Large intestine (tissue), 3 donors: ENCODE measurements around the gene PODN. TPM values are rescaled to one million over a fixed set of nuclear protein-coding genes. Genes with fewer than 3 reads are reported as not detected.
A peak's percentile ranks its signal among the peaks of the same experiment; 100 is the strongest.

Experiments
- DNase-seq, 2 donors: peaks; one replicate each; pipeline versions ENCODE4 v3.0.0 to v3.0.0-alpha.2; 2013
- H3K27ac ChIP-seq: one replicate; pipeline ENCODE4 v1.5.1; 2013; ENCODE audit warnings: low read length
- H3K27me3 ChIP-seq: 2 replicates; pipeline ENCODE4 v1.6.1; 2013; ENCODE audit warnings: low read length; ENCODE audit not compliant: control insufficient read depth, insufficient read depth
- H3K36me3 ChIP-seq: 2 replicates; pipeline ENCODE4 v1.6.1; 2013; ENCODE audit warnings: low read length; ENCODE audit not compliant: control insufficient read depth, insufficient read depth
- H3K4me1 ChIP-seq: one replicate; pipeline ENCODE4 v1.6.1; 2013; ENCODE audit warnings: low read length; ENCODE audit not compliant: control insufficient read depth, insufficient read depth
- H3K4me3 ChIP-seq: one replicate; pipeline ENCODE4 v1.5.1; 2013; ENCODE audit warnings: low read length
- H3K9me3 ChIP-seq: one replicate; pipeline ENCODE4 v1.6.1; 2013; ENCODE audit warnings: mild to moderate bottlenecking, low read depth, low read length, moderate library complexity; ENCODE audit not compliant: control insufficient read depth
- WGBS: methylation state at CpG from one replicate; pipeline ENCODE4 v1.1.5; 2013; ENCODE audit warnings: low lambda C conversion rate; ENCODE audit not compliant: insufficient coverage; 5-methylcytosine and 5-hydroxymethylcytosine counted together
- polyA plus RNA-seq: library from polyadenylated mRNA; unstranded; fragments of 120-200 nt; gene quantifications from one replicate; pipeline ENCODE4 v1.2.1, GENCODE V29; 2013

The PODN gene
- polyA plus RNA-seq, 1 donor = 7.6 TPM

DNA sequence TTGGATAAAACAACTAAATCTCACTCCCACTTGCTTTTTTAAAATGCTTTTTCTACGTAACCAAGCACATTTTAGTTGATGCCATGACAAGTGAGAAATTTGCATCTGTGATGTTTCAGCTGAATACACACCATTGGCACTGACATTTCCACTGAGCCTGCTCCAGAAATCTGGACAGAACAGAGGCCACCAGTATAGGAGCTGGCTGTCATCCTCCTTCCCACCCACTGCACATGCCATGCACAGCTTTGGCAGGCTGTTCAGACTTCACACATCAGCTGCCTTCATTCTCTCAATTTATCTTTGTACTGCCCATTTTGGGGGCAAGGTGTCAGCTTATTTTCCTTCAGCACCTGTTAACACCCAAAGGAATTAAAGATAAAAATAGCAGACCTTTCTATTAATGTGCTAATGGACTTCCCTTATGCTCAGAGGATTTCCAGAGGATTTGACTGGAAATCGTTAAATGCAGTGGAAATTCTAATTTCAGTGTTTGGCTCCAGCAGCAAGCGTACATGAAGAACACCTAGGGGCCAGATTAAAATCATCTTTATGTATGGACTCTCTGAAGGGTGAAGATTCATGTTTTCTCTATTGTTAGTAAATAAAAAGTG lies 12.9 kb upstream of the PODN start:
- H3K27ac ChIP-seq = no peak overlapping the region
- H3K4me3 ChIP-seq = no peak overlapping the region
- no peaks in the 10 kb centered on the region for H3K9me3 ChIP-seq
- DNase-seq = no peak
- H3K36me3 ChIP-seq = peaks cover 35% of the 10 kb centered on the region
- no peaks in the 10 kb centered on the region for H3K27me3 ChIP-seq
- WGBS = no CpG with 5 or more reads among the region's 3 CpGs
- H3K4me1 ChIP-seq = no peaks in the 10 kb centered on the region

DNA sequence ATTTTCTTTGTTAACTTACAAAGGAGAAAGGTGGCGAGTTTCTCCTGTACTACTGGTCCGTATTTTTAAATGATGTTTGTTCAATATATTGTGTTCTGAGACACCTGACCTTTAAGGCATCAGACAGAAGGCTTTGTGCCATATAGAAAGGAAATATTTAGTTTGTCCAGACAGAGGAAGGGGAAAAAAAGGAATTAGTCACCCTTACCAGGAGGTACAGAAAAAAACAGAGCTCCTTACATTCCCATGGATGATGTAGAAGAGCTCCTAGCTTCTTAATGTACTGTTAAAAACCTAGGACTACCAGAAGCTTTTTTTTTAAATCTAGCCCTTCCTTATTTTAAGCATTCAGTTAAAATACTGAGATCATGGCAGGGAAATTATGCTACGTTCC lies 12.4 kb upstream of the PODN start:
- H3K9me3 ChIP-seq = no peaks in the 10 kb centered on the region
- no peaks in the 10 kb centered on the region for H3K4me1 ChIP-seq
- H3K36me3 ChIP-seq = peaks cover 39% of the 10 kb centered on the region
- no peak for DNase-seq
- no peaks in the 10 kb centered on the region for H3K27me3 ChIP-seq
- H3K27ac ChIP-seq = no peak overlapping the region
- no peak overlapping the region for H3K4me3 ChIP-seq
- 95% methylated on average over 3 of the region's 3 CpGs for WGBS

DNA sequence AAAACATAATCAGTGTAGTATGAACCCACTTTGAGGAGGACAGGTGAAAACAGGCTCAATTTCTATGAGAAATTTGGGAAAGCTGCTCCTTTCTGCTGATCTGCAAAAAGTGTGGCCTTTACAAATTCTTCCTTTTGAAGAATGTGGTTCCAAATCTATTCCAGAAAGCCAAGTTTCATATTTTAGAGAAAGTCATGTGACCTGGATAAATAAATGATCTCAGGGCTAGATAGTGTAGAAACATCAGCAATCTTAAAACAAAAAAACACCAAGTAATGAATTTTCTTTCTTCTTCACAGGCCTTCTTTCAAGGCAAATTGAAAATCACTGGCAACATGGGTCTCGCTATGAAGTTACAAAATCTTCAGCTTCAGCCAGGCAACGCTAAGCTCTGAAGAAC lies 11.7 kb upstream of the PODN start:
- no peaks in the 10 kb centered on the region for H3K4me1 ChIP-seq
- WGBS = 100% methylated on average over 1 of the region's 2 CpGs

GRCh38 chr1:53051676-53052075 lies 10.3 kb upstream of the PODN start:
- no CpG with 5 or more reads among the region's 1 CpG for WGBS
- no peaks in the 10 kb centered on the region for H3K27me3 ChIP-seq
- no peak for DNase-seq
- no peak overlapping the region for H3K27ac ChIP-seq
- H3K4me3 ChIP-seq = no peak overlapping the region
- H3K36me3 ChIP-seq = peaks cover 38% of the 10 kb centered on the region
- H3K9me3 ChIP-seq = no peaks in the 10 kb centered on the region
- H3K4me1 ChIP-seq = no peaks in the 10 kb centered on the region

More for the DNA sequence above, 11.7 kb upstream of the PODN start:
- Histone ChIP-seq H3K4me3 (no peak overlapping the region), H3K27me3 (no peaks in the 10 kb centered on the region), H3K36me3 (peaks cover 39% of the 10 kb centered on the region), H3K9me3 (no peaks in the 10 kb centered on the region), H3K27ac (no peak overlapping the region)
- no peak for DNase-seq

DNA sequence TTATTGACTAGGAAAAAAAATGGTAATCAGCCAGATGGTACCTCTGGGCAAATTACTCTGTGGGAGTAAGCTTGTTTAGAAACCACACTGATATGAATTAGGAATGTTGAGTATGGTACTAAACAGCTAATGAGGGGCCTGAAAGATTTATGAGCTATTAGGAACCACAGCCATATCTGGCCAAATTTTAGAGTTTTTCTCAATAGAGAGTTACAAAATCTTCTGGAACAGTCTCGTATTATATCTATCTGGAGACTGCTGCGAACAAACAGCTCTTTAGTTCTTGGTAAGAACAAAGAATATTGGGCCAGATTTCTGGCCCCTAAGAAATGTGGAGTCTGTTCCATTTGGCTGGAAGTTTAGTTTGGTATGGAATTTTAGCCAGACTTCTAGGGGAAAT lies 4.9 kb upstream of the PODN start:
- Histone ChIP-seq H3K27me3 (peaks cover 17% of the 10 kb centered on the region), H3K36me3 (peaks cover 17% of the 10 kb centered on the region), H3K4me1 (peaks cover 5% of the 10 kb centered on the region), H3K4me3 (no peak overlapping the region), H3K27ac (no peak overlapping the region), H3K9me3 (no peaks in the 10 kb centered on the region)
- 67% methylated on average over 1 of the region's 2 CpGs for WGBS
- DNase-seq = no peak

DNA sequence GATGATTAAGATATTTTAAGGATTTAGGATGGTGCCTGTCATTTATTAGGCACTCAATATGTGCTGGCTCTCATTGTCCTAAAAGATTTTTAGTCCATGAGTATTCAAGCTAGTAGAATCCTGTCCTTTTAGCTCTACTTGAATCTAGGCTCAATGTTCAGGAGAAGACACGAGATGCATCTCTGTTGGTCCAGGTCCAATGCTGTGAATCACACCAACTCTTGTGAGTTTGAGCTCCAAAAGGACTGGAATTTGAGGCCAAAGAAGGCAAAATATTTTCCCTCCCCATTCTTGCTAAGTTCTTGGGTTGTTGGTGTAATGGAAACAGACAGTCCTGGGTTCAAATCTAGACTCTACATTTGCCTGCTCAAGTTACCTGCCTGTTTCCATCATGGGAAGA lies 1.4 kb upstream of the PODN start:
- no CpG with 5 or more reads among the region's 1 CpG for WGBS
- Histone ChIP-seq H3K27ac (no peak overlapping the region), H3K4me3 (no peak overlapping the region), H3K36me3 (no peaks in the 10 kb centered on the region), H3K9me3 (peaks cover 6% of the 10 kb centered on the region), H3K4me1 (peaks cover 12% of the 10 kb centered on the region), H3K27me3 (peaks cover 37% of the 10 kb centered on the region)
- DNase-seq = no peak

DNA sequence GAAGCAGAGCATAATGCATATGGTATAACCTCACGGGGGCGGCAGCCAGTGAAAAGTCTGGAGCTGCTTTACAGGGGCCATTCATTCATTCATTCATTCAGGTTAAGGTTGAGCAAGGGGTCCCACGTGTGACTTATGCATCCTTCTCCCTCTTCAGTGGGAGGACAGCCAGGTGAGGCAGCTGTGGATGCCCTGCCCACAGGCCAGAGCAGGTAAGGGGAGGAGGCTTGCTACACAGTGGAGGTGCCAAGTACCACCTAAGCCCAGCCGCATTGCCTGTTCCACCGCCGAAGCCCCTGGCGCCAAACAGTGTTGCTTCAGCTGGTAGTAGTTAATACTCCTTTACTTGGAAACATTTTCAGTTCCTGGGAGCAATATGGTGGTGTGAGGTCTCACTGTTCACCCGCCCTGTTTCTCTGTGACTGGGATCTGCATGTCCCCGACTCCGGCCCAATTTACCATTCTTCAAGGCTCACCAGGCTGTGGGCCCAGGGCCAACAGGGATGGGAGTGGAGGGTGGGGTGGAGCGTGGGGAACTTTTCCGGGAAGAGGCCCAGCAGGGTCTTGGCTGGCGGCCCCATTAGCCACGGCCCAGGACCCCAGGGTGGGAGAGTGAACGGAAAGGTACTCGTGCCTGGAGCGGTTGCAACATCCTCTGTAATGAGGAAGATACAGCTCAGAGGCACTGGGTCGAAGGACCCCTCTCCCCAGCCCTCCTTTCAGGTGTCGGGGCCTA lies 722 bp upstream of the PODN start:
- H3K4me3 ChIP-seq = peak overlapping the region; percentile 52
- peaks cover 6% of the 10 kb centered on the region for H3K9me3 ChIP-seq
- no peaks in the 10 kb centered on the region for H3K36me3 ChIP-seq
- H3K27me3 ChIP-seq = peaks cover 37% of the 10 kb centered on the region
- no peak overlapping the region for H3K27ac ChIP-seq
- DNase-seq = peak in 1 of 2 donors; percentile 40
- H3K4me1 ChIP-seq = peaks cover 12% of the 10 kb centered on the region
- no CpG with 5 or more reads among the region's 19 CpGs for WGBS

GRCh38 chr1:53062708-53063591 lies 937 bp downstream of the PODN start:
- no CpG with 5 or more reads among the region's 61 CpGs for WGBS
- Histone ChIP-seq H3K27ac (no peak overlapping the region), H3K27me3 (peaks cover 37% of the 10 kb centered on the region), H3K4me3 (peak overlapping the region; percentile 52), H3K36me3 (no peaks in the 10 kb centered on the region), H3K9me3 (peaks cover 6% of the 10 kb centered on the region), H3K4me1 (peaks cover 12% of the 10 kb centered on the region)
- peak in 1 of 2 donors; percentile 20 for DNase-seq

DNA sequence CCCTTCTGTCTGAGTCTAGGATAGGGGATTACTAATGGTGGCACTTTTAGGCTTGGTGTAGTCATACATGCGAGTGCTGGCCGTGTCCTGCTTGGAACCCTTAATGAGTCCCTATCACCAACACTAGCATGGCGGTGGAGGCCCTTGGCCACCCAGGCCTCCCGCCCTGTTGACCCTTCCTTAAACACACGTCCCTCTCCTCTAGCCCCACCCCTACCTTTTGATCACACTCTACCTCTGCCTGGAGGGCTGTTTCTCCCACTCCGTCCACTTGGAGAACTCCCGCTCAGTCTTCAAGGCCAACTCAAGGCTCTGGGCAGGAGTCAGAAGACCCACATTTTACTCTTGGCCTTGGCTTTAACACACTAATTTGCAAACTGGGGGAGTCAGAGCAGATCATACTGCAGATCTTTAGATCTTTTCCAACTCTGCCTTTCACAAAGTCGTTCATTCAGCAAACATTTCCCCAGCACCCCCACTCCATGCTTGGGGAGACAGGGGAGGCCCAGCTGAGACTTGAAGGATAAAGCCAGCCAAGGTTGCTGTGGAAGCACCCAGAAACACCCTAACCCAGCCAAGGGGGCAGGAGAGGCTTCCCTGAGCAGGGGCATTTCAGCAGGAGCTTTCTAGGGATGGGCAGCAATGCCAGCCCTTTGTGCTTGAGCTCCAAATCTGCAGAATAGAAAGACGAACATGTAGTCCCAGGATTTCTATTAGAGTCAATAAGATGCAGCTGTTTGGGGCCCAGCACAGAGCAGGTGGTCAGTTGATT lies 1.9 kb downstream of the PODN start:
- no peaks in the 10 kb centered on the region for H3K36me3 ChIP-seq
- H3K9me3 ChIP-seq = peaks cover 6% of the 10 kb centered on the region
- peaks cover 12% of the 10 kb centered on the region for H3K4me1 ChIP-seq
- H3K4me3 ChIP-seq = no peak overlapping the region
- WGBS = no CpG with 5 or more reads among the region's 9 CpGs
- no peak overlapping the region for H3K27ac ChIP-seq
- DNase-seq = no peak
- H3K27me3 ChIP-seq = peaks cover 37% of the 10 kb centered on the region

DNA sequence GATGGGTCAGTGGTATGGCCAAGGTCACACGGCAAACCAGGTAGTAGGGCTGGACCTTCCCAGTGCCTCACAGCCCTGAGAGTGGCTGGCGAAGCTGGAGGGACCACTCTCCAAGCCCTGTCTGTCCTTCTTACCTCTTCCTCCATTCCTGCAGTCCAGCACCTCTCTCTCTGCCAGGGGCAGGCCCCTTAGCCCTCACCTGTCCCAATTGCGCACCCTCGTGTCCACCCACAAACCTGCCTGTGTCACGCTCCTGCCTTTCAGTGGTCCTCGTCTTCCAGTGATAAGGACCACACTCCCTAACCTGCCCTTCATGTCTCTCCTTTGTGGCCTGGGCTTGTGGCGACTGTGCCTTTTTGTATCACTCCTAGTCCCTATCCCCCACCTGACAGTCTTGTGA lies 3.4 kb downstream of the PODN start:
- Histone ChIP-seq H3K27ac (no peak overlapping the region), H3K4me1 (peaks cover 12% of the 10 kb centered on the region), H3K9me3 (peaks cover 10% of the 10 kb centered on the region), H3K27me3 (peaks cover 33% of the 10 kb centered on the region), H3K4me3 (no peak overlapping the region), H3K36me3 (no peaks in the 10 kb centered on the region)
- DNase-seq = no peak
- WGBS = no CpG with 5 or more reads among the region's 7 CpGs
